NCI-H345 treated with DMSO at 0.1 percent for 48 hours (cell line): ENCODE data around the gene THBD.

Source experiments
- DNase-seq: peaks from one replicate; lab custom pipeline; 2025; ENCODE audit not compliant: unreplicated experiment; lab: John Stamatoyannopoulos, UW

Gene THBD

DNA sequence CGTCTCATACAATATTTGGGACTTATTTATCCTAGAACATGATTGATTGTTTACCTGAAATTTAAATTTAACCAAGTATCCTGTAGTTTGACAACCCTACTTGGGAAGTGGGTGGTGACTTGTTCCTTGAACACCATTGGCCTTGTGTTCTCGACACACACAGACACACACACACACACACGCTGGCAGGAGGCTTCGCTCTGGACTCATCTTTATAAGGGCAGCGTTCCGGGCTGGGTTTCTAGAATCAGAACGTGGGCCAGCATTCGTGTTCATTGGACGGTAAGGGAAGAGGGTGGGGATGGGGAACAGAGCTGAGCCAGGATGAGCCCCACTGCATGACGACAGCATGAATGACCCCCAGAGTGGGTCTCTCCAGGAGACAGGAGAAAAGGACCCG is 30.5 kb downstream of the THBD start:
- no peak for DNase-seq

DNA sequence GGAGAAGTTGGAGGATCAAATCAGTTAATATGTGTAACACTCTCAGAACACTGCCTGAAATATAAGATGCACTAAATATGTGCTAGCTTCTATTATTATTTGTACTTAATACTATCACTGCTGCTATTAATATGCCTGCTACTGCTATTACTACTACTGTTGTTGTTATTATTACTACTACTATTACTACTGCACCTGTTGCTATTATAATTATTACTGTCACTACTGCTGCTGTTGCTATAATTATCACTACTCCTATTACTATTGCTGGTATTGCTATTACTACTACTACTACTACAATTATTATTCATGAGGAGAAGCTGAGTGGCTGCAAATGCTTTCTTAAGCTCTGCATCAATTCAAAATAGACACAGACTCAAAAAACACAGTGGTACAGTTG is 31.0 kb downstream of the THBD start:
- no peak for DNase-seq

DNA sequence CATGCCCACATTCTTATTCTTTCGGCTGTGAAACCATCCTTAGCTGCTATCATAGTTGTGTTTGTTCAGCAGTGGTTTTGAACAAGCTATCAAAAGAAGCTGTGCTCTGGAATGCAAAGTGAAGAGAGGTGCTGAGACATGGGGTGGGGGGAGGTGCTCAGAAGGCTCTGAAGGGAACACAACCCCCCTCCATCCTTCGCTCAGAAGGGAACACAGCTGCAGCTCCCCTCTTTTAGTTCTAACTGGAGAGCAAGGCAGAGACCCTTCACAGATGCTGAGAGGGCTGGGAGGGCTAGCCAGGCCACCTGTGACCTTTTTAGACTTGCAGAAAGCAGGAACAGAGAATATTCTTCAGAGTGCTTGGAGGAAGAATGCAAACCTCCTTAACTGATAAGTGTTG is 32.0 kb downstream of the THBD start:
- no peak for DNase-seq

DNA sequence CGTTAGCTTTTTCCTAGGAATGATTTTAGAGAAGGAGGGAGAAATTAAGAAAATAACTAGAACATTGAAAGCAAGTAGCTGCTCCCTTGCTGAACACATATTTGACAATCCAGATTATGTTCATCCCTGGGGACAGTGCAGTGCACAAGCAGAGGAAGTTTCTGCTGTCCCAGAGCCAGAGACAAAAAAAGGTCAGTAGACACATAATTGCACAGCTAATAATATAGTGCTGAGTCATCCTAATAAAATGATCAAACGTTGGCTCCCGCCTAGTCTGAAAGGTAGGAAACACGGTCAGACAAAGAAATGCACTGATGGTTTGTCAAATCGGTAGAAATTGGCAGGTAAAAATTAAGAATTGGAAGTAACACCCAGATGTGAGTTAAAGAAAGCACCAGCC is 36.0 kb downstream of the THBD start:
- no peak for DNase-seq

DNA sequence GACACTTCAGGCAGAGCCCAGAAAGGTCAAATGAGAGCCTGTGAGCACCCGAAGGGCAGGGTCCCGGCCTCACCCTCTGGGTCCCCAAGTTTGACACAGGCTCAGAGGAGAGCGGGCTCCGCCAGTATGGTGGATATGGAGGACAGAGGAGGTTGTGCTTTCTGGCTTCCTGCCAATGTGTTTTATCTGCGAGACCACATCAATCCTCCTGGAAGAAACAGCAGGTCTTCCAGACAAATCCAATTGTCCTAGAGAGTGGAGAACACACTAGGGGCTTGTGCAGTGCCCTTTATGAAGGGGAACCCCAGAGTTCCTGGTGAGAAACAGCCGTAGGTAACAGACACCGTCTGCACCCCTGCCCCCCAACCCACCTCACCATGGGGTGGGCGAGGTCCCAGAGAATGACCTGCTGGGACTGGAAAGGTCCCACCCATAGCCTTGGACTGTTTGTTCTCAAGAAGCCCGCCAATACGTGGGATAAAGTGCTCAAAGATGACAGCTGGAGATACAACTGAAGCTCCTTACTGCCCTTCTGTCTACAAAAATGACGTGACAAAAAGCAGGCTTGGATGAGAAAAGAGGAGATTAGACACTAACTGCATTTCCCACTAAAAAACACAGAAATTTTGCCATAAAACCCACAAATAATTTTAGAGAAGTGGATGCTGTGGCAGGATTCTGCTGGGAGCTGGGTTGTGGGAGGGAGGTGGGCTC is 38.3 kb downstream of the THBD start:
- DNase-seq, result no peak

DNA sequence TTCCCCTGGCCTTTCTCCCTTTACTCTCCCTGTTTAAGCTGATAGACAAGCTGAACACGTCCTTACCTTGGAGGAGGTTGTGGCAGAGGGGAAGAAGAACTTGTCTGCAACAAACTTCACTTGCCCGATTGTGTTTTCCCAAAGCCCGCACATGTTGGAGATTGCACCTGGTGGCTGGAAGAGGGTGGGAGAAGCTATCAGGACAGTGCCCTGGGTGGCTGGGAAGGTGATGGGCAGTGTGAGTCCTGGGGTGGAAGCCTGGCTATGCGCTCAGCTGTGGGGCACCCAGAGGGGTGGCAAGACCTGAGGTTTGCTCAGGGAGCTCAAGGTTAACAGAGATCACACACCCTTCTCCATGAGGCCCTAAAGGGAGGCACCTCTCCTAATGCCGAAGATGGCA is 39.4 kb downstream of the THBD start:
- no peak for DNase-seq

DNA sequence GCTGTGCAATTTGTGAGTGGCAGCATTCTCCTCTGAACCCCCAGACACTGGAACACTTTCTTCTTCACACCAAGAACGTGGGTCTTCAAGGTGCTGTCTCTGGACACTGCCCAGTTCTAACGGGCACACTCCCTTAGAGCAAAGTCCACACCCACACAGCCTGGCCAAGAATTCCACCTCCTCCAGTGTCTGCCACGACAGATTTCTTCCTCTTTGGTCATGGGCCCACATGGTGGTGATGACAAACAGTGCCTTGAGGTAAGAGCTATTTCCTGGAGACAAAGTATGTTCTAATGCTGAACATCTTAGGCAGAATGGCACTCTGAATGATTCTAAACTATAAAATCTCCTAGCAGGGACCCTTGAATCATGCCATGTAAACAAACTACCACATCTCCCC is 39.8 kb downstream of the THBD start:
- no peak for DNase-seq

DNA sequence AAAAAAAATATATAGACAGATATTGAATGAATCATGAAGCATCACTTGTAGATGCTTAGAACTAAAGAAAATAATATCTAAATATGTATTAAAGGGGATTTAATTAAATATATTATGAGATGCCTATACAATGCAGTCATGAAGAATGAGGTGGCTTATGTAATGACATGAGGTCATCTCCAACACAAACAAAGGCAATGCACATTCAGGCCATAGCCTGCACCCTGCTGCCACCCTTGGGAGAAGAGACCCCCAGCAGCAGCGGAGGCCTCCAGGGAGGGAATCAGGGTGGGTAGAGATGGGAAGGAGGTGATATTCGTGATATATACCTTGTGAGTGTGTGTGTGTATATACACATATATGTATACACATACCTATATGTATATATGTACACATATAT is 40.8 kb downstream of the THBD start:
- no peak for DNase-seq

DNA sequence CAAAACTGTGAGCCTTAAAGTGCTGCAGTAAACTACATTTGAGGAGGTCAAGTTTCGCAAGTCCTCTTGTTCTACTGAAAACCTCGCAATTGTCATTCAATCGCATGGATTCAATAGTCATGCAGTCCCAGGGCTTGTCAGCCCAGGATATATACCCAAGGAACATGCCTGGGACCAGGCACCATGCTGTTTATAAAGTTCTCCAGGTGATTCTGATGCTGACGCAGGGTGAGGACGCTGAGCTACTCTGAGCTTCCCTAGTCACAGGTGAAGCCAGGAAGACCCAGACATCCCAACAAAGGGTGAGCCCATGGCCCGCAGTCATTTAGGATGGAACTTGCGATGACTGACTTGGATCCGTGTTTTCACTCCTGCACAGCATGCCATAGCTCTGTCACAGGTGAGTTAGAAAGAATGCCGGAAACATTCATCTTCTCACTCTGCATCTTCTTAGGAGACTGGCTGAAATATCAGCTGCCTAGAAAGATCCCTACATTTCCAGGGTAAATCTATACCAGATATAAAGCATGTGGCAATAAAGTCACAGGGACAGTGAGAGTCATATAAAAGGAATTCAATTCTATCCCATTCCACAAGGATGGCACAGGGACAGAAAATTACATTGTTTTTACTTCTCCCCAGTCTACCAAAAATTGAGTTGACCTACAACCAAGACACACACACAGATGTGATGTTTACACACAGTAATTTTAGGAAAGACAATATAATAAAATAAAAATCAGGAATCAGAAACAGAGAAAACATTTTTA is 41.4 kb downstream of the THBD start:
- no peak for DNase-seq

DNA sequence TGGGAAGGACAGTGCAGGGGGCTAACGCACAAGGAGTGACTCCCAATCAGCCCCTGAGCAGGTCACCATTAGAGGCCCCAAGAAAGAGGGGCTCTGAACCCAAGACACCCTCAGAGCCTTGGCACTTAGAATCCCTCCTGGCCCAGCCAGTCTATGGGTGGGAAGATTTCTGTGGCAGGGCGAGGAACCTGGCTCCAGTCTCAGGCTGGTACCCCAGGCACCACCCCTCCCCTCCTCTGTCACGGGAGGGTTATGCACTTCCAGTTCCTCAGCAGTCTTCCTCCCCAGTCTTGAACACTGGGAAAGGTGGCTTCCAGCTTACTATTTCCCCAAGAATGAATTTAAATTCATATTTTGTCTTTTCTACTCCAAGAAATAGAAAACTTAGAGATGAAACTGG is 42.0 kb downstream of the THBD start:
- no peak for DNase-seq

DNA sequence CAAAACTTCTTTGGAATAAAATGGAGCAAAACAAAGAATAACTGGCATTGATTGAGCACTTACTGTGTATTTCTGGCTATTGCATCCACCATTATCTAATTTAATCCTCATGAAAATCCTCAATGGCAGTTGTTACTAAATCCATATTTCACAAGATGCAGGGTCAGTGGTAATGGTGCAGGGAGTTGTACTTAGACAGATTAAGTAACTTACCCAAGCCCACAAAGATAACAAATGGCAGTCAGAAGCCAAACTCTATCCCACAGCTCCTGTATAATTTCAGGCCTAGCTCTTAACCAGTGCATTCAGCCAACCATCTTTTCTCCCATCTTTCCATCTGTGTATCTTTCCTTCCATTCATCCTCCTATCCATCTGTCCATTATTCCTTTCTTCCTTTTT is 43.7 kb downstream of the THBD start:
- no peak for DNase-seq

DNA sequence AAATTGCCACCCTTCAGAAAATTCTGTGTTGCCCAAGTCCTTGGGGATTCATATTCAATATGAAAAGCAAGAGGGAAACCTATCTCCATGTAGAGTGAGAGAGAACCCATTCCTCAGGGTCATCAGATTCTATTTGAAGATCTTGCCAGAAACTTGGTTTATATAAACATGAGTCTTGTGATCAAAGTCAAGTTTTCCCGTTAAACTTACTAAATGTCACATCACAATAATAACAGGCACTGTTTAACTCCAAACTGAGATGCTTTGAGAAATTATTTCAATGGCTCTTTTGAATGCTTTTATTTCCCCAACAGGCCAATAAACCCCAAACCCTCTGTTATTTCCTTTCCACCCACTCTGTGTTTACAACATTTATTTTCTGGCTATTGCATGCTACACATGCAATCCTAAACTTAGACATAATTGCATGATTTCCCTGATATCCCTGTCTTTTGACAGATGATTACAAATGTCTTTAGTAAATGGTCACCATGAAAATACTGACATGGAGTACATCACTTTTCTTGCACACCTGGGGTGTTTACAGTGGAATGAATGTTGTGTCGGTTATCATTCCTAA is 45.5 kb downstream of the THBD start:
- DNase-seq, result no peak

DNA sequence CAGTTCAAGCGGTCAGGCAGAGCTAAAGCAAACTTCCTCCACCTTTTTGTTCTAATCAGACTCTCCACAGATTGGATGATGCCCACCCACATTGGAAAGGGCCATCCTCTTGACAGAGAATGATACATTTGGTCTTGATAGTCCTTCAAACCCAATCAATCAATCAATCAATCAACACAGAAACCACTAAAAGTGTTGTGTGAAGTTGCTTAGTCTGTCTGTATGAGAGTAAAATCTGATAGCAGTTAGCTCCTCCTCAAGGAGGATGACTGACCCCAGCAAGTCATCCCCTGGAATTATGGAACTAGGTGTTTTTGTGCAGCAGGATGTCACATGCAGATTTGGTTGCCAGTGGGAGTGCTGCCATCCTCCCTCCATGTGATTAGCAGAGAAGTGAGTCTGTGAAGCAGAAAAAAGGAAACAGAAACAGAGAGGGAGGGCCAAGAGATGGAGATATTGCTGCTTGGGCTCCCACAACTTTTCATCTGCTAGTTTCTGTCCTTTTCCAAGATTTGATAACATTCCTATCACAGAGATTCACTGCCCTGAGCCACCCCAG is 46.3 kb downstream of the THBD start:
- no peak for DNase-seq

DNA sequence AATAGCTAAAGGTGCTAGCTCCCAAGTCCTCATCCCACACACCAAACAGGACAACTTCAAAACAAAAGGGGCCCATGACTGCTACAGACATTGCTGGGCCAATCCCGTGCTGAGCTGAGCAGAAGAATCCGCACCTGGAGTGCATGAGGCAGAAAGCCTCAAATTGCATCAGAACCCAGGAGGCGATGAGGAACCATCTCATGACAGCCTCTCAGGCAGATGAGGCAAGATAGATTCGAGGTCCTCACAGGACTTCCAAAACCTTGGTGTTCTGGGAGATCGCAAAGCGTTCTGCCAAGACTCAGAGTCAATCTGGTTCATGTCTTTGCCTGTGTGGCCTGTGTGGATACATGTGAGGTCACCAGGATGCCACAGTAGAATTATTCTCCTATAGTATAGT is 47.2 kb downstream of the THBD start:
- no peak for DNase-seq

DNA sequence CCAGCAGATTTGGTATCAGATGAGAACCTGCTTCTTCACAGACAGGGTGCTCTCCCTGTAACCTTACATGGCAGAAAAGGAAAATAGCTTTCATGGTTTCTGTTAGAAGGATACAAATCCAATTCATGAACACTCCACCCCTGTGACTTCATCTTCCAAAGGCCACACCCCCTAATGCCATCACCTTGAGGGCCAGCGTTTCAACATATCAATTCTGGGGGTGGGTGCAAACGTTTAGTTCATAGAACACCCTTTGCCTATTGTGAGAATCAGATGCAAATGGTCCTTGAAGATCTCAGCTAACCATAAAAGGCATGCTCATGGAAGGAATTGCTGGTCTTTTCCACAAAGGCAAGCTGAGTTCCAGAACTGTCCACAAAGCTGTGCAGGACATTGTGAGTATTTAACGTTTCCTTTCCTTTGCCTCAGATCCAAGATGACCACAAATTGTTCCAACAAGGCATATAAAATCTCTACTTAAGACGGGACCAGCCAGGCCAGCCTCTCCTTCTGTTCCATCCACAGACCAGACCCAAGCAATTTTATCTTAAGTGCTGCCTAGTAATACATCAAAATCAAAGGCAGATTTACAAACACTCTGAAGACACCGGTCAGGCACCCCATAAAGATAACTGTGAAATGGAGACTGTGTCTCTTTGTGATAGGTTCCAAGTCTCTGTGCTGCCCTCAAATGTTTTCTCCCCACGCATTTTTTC is 49.1 kb downstream of the THBD start:
- no peak for DNase-seq

DNA sequence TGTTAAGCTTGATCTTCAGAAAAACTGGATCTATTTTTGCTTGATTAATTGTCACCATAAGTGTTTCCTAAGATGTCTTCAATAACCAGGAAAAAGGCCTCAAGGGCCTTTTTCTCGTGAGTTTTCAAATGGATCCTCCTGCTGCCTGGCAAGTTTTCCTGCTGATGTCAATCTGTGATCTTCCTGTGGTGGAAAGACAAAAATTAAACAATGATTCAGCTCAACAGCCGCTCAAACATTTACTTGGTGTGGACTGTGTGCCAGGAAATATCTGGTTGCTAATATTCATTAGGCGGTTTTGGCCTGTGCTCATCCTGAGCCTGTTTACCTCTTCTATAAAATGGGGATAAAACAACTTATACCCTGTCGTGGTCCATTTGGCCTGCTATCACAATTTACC is 49.7 kb downstream of the THBD start:
- DNase-seq, result no peak

DNA sequence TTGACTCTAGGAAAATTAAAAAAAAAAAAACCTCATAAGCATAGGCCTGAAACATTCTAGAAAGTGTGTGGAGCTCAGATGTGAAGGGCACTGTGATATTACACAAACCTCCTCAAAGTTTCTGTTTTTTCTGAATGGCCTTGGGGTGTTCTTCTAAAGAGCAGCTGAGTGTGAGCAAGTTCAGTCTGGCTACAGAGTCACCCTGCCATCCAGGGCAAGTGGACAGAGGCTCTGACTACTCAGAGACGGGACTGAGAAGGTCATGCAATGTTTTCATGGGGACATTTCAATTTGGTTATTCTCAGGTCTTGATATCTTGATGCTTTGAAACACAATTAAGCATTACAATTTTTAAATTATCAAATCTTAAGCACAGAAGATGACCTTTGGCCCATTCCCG is 51.0 kb downstream of the THBD start:
- no peak for DNase-seq

DNA sequence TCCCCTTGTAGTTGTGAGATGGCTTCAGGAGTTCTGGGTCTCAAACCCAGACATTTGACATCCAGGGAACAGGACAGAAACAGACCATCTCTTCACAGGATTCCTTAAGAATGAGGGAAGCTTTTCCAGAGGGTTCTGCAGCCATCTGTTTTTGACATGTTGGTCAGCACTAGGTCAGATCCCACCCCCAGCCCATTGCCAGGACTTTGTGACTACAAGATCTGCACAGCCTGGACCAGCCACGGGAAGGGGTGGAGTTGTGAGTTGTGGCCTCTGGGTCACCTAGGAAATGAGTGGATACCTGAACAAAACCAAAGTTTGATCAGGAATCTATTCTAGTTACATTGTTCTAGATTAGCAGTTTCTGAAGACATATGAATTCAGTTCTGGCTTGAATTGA is 53.5 kb downstream of the THBD start:
- DNase-seq, result no peak
